Measurements from ENCODE around the gene AFM. TPM values are rescaled to one million over a fixed set of nuclear protein-coding genes. Genes with fewer than 3 reads are reported as not detected.

Gene AFM
- total RNA-seq, 1 experiment from 2014 or later: not detected

- H3K4ac ChIP-seq (ENCODE audit: low read depth, low read length): no peak overlapping the region
- no CpG with 5 or more reads among the region's 3 CpGs for WGBS (ENCODE audit: extremely low coverage, insufficient read length, low lambda C conversion rate)
- Mint-ChIP-seq H3K4me3 (no peak overlapping the region), H3K36me3 (ENCODE audit: insufficient read depth in 1 of 3, low read depth in 3 of 3) (no peaks in the 10 kb centered on the region), H3K9me3 (no peaks in the 10 kb centered on the region), H3K4me1 (0 out of 4 replicates have a peak, but pooled peaks cover 0 to 3% of the 10 kb centered on the region in 2 experiments), H3K27me3 (ENCODE audit: low read depth) (no peaks in the 10 kb centered on the region), H3K27ac (no peak overlapping the region)
- no peaks in the 10 kb centered on the region for H3K9me3 ChIP-seq (ENCODE audit: control insufficient read depth, low read depth, low read length)
- H2BK5ac ChIP-seq (ENCODE audit: insufficient read length, low read length): no peak overlapping the region
- no peak overlapping the region for H3K4me2 ChIP-seq (ENCODE audit: insufficient read depth, insufficient read length, low read length)
- no peak overlapping the region for H2BK12ac ChIP-seq (ENCODE audit: insufficient read length, low read depth, low read length)
- H2BK15ac ChIP-seq (ENCODE audit: low read depth, low read length): no peak overlapping the region
- no peak overlapping the region for H4K5ac ChIP-seq (ENCODE audit: insufficient read length, low read depth, low read length)
- no peak overlapping the region for H3K56ac ChIP-seq (ENCODE audit: insufficient read length, low read depth, low read length)
- H2BK20ac ChIP-seq (ENCODE audit: low read depth, low read length, poor library complexity, severe bottlenecking): no peak overlapping the region
- no peak overlapping the region for H4K91ac ChIP-seq (ENCODE audit: insufficient read length, low read depth, low read length)
- H3K23me2 ChIP-seq (ENCODE audit: insufficient read length, low read depth, low read length, poor library complexity, severe bottlenecking): no peaks in the 10 kb centered on the region
- DNase-seq: no peak
- no peaks in the 10 kb centered on the region for H3K27me3 ChIP-seq (ENCODE audit: insufficient read depth, low read length)
- no peak overlapping the region for H3T11ph ChIP-seq (ENCODE audit: low read length)
- H2AK5ac ChIP-seq (ENCODE audit: insufficient read length, low read length): no peak overlapping the region
- H3K18ac ChIP-seq (ENCODE audit: insufficient read length, low read depth, low read length): no peak overlapping the region
- no peaks in the 10 kb centered on the region for H3K79me1 ChIP-seq (ENCODE audit: insufficient read depth, low read depth, low read length, poor library complexity, severe bottlenecking)
- no peak overlapping the region for H2AFZ ChIP-seq (ENCODE audit: low read length)
- H3K79me2 ChIP-seq (ENCODE audit: insufficient read depth, low read length): no peaks in the 10 kb centered on the region
- no peak overlapping the region for H3K14ac ChIP-seq (ENCODE audit: insufficient read depth, low read length)
- no peak for TF ChIP-seq CTCF (conservative IDR thresholded peaks at IDR 0.05)
- H3K4me1 ChIP-seq (ENCODE audit: insufficient read depth, low read length): no peaks in the 10 kb centered on the region
- no peak overlapping the region for H3K23ac ChIP-seq (ENCODE audit: insufficient read length, low read depth, low read length)
- H2BK120ac ChIP-seq (ENCODE audit: low read depth, low read length, poor library complexity, severe bottlenecking): no peak overlapping the region
- H4K8ac ChIP-seq (replicated peaks; ENCODE audit: insufficient read length, low read depth, low read length): no peak overlapping the region
- no peak overlapping the region for H3K9ac ChIP-seq (ENCODE audit: extremely low read depth, insufficient read length, low read length)
- H3K27ac ChIP-seq (ENCODE audit: insufficient read length, low read depth, low read length): no peak overlapping the region
- no peaks in the 10 kb centered on the region for H4K20me1 ChIP-seq (ENCODE audit: control insufficient read depth, insufficient read depth, insufficient read length)
Observed at GRCh38 chr4:73440653-73441052, 40.9 kb upstream of the AFM start.
